DND-41 (cell line): ENCODE data around the gene ALKBH5.

Experiments
- ATAC-seq: fragments of 200-7000 bp; cut with Tn5 transposase; 3 replicates; pipeline ENCODE4 v1.9.1; 2021; ENCODE audit warnings: low read depth; ENCODE audit not compliant: insufficient read depth
- DNase-seq: peaks from one replicate; pipeline ENCODE4 v3.0.0-alpha.2; 2020
- H2AFZ ChIP-seq: 2 replicates; pipeline ENCODE4 v1.6.0; 2012; ENCODE audit warnings: low read depth, low read length
- H3K27ac ChIP-seq: 2 replicates; pipeline ENCODE4 v1.5.1; 2012; ENCODE audit warnings: low read length, inconsistent platforms
- H3K27me3 ChIP-seq: fragments of 200-600 bp; sonication (generic); 2 replicates; pipeline ENCODE4 v1.6.0; 2012; ENCODE audit warnings: low read length, mild to moderate bottlenecking, inconsistent platforms; ENCODE audit not compliant: insufficient read depth, poor library complexity
- H3K36me3 ChIP-seq: 2 replicates; pipeline ENCODE4 v1.5.1; 2012; ENCODE audit warnings: low read length, inconsistent platforms; ENCODE audit not compliant: insufficient read depth
- H3K4me1 ChIP-seq: 2 replicates; pipeline ENCODE4 v1.5.1; 2012; ENCODE audit warnings: mild to moderate bottlenecking, low read length; ENCODE audit not compliant: insufficient read depth
- H3K4me2 ChIP-seq: 2 replicates; pipeline ENCODE4 v1.6.0; 2012; ENCODE audit warnings: mild to moderate bottlenecking, moderate library complexity, low read length, inconsistent platforms; ENCODE audit not compliant: insufficient read depth
- H3K4me3 ChIP-seq, 2 experiments: fragments of 200-600 bp in 1 of 2; shearing (Covaris generic) in 1 of 2; 2 replicates each; pipeline ENCODE4 v1.5.1; 2012 to 2016; ENCODE audit warnings: inconsistent platforms in 2 of 2, low read length in 2 of 2, mild to moderate bottlenecking in 2 of 2, low read depth in 1 of 2, moderate library complexity in 1 of 2
- H3K79me2 ChIP-seq: 2 replicates; pipeline ENCODE4 v1.6.0; 2012; ENCODE audit warnings: low read length, inconsistent platforms; ENCODE audit not compliant: insufficient read depth
- H3K9ac ChIP-seq: 2 replicates; pipeline ENCODE4 v1.6.0; 2012; ENCODE audit warnings: low read depth, mild to moderate bottlenecking, inconsistent platforms, low read length, moderate library complexity
- H3K9me3 ChIP-seq: 2 replicates; pipeline ENCODE4 v1.5.1; 2012; ENCODE audit warnings: low read length, moderate library complexity, mild to moderate bottlenecking, inconsistent platforms; ENCODE audit not compliant: insufficient read depth, severe bottlenecking
- H4K20me1 ChIP-seq: 2 replicates; pipeline ENCODE4 v1.6.0; 2012; ENCODE audit warnings: low read length; ENCODE audit not compliant: insufficient read depth
- EZH2 ChIP-seq: IDR thresholded peaks from 3 replicates; pipeline ENCODE4 v1.6.1; 2012; ENCODE audit warnings: borderline replicate concordance, low read depth, mild to moderate bottlenecking, moderate library complexity, low read length, inconsistent platforms; ENCODE audit not compliant: severe bottlenecking
- TF ChIP-seq, protein P1 (sequence below): IDR thresholded peaks from 2 replicates; pipeline ENCODE4 v1.5.1; 2012; ENCODE audit warnings: borderline replicate concordance, low read length, moderate library complexity, mild to moderate bottlenecking; ENCODE audit not compliant: poor library complexity, severe bottlenecking; ENCODE audit errors: extremely low read depth

The ALKBH5 gene

DNA sequence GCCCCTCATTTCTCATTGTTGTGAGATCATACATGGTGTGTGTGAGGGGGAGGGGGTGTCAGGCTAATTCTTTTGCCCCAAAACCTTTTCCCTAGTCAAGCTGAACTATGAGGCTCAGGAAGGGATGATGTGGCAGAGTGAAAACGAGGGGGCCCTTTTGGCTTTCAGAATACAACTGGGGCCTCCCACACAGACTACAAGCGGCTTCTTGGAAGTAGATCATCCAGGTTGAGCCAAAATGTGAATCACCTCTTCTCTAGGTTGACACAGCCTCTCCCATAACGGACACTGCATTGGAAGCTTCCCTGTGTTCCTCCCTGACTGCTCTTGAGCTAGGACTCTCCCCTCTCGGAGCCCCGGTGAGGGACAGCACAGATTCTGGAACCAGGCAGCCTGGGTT lies 2.3 kb upstream of the ALKBH5 start:
- H4K20me1 ChIP-seq = peaks cover 24% of the 10 kb centered on the region
- no peak overlapping the region for H3K9ac ChIP-seq
- no peak overlapping the region for H3K4me3 ChIP-seq
- peaks cover 30% of the 10 kb centered on the region for H3K79me2 ChIP-seq
- ATAC-seq (no peak), DNase-seq (no peak)
- H3K36me3 ChIP-seq = peaks cover 21% of the 10 kb centered on the region
- no peaks in the 10 kb centered on the region for H3K27me3 ChIP-seq
- H3K9me3 ChIP-seq = no peaks in the 10 kb centered on the region
- no peak overlapping the region; the same call in 1 of the 2 replicates for H3K4me2 ChIP-seq
- peaks cover 36% of the 10 kb centered on the region for H3K4me1 ChIP-seq
- no peak for TF ChIP-seq EZH2
- TF ChIP-seq, protein P1, sequence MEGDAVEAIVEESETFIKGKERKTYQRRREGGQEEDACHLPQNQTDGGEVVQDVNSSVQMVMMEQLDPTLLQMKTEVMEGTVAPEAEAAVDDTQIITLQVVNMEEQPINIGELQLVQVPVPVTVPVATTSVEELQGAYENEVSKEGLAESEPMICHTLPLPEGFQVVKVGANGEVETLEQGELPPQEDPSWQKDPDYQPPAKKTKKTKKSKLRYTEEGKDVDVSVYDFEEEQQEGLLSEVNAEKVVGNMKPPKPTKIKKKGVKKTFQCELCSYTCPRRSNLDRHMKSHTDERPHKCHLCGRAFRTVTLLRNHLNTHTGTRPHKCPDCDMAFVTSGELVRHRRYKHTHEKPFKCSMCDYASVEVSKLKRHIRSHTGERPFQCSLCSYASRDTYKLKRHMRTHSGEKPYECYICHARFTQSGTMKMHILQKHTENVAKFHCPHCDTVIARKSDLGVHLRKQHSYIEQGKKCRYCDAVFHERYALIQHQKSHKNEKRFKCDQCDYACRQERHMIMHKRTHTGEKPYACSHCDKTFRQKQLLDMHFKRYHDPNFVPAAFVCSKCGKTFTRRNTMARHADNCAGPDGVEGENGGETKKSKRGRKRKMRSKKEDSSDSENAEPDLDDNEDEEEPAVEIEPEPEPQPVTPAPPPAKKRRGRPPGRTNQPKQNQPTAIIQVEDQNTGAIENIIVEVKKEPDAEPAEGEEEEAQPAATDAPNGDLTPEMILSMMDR = no peak
- H2AFZ ChIP-seq = no peak overlapping the region
- H3K27ac ChIP-seq = no peak overlapping the region

GRCh38 chr17:18182110-18182977 lies 1.3 kb upstream of the ALKBH5 start:
- Histone ChIP-seq H4K20me1 (peaks cover 34% of the 10 kb centered on the region), H3K4me1 (peaks cover 46% of the 10 kb centered on the region), H3K9me3 (no peaks in the 10 kb centered on the region), H2AFZ (peak overlapping the region; percentile 86), H3K27me3 (no peaks in the 10 kb centered on the region), H3K27ac (peak overlapping the region; percentile 95), H3K9ac (peak overlapping the region; percentile 81), H3K4me3 (peak overlapping the region; percentile 36 to 94), H3K36me3 (peaks cover 31% of the 10 kb centered on the region), H3K79me2 (peaks cover 40% of the 10 kb centered on the region), H3K4me2 (peak overlapping the region; percentile 87)
- TF ChIP-seq EZH2 = no peak
- TF ChIP-seq, protein P1 = no peak
- DNase-seq (peak; percentile 21), ATAC-seq (no peak)

GRCh38 chr17:18182978-18183333 lies 672 bp upstream of the ALKBH5 start:
- Histone ChIP-seq H3K27ac (peak overlapping the region; percentile 95), H4K20me1 (peaks cover 40% of the 10 kb centered on the region), H3K9ac (peak overlapping the region; percentile 81), H3K4me1 (peaks cover 52% of the 10 kb centered on the region), H3K36me3 (peaks cover 37% of the 10 kb centered on the region), H3K27me3 (no peaks in the 10 kb centered on the region), H3K4me3 (peak overlapping the region; percentile 36 to 94), H3K4me2 (peak overlapping the region; percentile 87), H3K79me2 (peaks cover 46% of the 10 kb centered on the region), H2AFZ (peak overlapping the region; percentile 86), H3K9me3 (no peaks in the 10 kb centered on the region)
- peak; percentile 86 for DNase-seq
- TF ChIP-seq, protein P1 = no peak
- no peak for TF ChIP-seq EZH2
- peak; percentile 57 for ATAC-seq
